ENCODE data around the gene TIMM10B.
A peak's percentile ranks its signal among the peaks of the same experiment; 100 is the strongest.
"Not testable (repeated sequence)": the region's sequence is repeated elsewhere in the genome, so short reads cannot be mapped to it uniquely, and the experiment has no call there.

TIMM10B gene

DNA sequence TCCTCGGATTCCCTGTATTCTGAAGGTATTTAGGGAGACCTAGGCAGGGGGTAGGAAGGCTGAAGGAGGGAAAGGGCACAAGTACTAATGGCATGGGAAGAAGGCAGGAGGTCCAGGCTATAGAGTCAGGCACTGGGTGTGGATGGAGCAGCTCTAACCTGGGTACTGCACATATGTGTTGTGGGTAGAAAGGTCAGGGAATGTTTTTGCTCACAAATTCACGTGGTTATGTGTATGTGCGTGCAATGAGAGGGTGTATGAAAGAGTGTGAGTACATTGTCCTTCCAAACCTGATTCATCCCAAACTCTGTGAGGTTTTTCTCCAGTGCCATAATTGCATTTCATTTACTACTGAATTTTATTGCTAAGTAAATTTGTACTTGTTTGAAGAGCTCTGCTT, 39.0 kb downstream of the TIMM10B start:
- no peak for DNase-seq

DNA sequence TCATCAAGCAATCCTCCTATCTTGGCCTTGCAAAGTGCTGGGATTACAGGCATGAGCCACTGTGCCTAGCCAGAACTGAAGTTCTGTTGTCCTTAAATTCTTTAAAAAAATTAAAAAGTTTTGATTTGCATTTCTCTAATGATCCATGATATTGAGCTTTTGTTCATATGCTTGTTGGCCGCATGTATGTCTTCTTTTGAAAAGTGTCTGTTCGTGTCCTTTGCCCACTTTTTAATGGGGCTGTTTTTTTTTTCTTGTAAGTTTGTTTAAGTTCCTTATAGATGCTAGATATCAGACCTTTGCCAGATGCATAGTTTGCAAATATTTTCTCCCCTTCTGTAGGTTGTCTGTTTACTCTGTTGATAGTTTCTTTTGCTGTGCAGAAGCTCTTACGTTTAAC, 40.6 kb downstream of the TIMM10B start:
- DNase-seq: not testable (repeated sequence)

DNA sequence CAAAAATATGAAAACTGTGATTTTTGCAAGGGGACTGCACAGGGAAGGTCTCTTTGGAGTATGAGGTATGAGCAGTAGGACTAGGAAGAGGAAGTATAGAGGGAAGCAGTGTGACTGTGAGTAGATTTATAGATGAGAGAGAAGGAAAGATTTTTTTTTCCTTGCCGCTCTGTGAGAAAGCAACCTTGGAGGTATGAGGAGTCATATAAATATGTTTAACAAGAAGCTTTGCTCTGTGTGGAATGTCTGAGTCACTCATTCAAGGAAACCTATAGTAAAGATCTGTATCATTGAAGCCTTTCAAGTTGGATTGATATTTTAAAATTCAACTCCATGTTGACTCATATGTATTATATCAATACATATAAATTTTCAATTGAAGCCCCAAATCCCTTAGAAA, 42.0 kb downstream of the TIMM10B start:
- DNase-seq: no peak

DNA sequence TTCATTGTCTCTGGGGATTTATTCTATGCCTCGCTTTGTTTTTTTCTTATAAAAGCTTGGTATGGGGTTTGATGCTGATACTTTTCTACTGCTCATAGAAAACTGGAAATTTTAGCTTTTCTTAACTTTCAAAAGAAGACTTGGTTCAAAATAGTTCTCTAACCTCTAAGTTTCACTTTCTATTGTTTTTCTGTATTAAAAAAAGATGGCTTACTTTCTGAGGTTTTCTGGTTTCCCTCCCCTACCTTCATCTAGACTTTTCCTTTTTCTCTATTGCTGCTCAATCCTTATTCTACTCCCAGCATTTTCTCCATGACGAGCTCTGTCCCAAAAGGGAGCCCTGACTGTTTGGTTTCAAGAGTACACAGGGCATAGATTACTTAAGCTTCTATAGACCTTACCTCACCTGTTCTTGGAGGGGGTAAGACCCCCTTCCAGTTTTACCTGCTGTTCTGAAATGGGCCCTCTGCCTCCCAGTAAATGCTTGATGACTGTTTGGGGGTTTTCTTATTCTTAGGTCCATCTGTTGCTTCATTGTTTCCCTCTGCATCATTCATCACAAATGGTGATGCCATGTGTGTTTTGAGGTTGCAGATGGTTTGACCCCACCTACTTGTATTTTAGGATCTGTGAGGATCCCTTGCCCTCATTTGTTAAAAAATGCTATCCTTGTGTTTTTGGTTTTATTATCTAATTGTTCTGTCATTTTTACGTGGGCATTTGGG, 45.3 kb downstream of the TIMM10B start:
- DNase-seq: no peak

DNA sequence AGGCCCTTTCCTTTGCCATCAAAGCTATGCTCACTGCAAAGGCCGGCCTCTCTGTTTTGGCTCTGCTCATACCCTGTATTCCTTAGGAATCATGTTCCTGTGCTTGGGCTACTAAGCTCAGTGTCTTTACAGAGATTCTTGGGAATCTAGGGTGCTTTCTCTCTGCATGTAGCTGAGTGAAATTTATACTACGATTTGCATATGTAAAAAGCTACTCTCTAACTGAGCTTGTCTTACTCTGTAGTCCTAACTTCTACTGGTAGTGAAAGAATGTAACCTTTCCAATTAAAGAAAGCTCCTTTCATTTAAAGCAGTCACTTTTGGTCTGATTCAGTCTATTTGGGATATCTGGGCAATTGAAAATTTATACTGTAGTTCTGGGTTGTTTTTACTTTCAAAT, 48.0 kb downstream of the TIMM10B start:
- DNase-seq: no peak

GRCh38 chr11:6530848-6531247, 49.5 kb downstream of the TIMM10B start:
- no peak for DNase-seq

- DNase-seq: peak; percentile 61
Observed at GRCh38 chr11:6531267-6531752, 50.0 kb downstream of the TIMM10B start.
